Raji (cell line): ENCODE results near the gene PKNOX1.

Source experiments
- POLR2A ChIP-seq: IDR thresholded peaks from 2 replicates; pipeline ENCODE4 v1.6.1; 2011; ENCODE audit warnings: low read depth, low read length, control low read depth; ENCODE audit not compliant: insufficient read depth

PKNOX1 gene

DNA sequence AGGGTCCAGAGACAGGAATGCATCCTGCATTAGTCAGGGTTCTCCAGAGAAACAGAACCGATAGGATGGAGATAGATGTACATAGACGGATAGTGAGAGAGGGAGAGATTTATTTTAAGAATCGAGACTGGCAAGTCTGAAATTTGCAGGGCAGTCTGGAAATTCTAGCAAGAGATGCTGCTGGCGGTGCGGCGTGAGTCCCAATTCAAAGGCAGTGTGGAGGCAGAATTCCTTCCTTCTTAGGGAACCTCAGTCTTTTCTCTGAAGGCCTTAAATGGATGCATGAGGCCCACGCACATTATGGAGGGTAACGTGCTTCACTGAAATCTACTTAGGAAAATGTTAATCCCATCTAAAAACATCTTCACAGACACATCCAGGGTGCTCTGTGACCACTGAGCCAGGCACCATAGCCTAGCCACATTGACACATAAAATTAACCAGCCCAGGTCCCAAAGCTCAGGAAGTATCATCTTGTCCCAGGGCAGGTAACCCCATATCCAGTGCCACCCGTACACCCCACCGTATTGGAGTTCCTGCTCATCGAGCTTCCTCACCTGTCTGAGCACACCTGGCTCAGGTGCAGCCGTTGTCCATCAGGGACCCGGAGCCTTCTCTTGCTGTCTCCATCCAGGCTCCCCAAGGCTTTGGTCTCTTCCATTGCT lies 9.7 kb upstream of the PKNOX1 start:
- TF ChIP-seq POLR2A, result no peak

GRCh38 chr21:42965211-42965560 lies 9.2 kb upstream of the PKNOX1 start:
- TF ChIP-seq POLR2A, result no peak

- no peak for TF ChIP-seq POLR2A
These were observed 5.2 kb upstream of the PKNOX1 start for GRCh38 chr21:42969193-42969600.

DNA sequence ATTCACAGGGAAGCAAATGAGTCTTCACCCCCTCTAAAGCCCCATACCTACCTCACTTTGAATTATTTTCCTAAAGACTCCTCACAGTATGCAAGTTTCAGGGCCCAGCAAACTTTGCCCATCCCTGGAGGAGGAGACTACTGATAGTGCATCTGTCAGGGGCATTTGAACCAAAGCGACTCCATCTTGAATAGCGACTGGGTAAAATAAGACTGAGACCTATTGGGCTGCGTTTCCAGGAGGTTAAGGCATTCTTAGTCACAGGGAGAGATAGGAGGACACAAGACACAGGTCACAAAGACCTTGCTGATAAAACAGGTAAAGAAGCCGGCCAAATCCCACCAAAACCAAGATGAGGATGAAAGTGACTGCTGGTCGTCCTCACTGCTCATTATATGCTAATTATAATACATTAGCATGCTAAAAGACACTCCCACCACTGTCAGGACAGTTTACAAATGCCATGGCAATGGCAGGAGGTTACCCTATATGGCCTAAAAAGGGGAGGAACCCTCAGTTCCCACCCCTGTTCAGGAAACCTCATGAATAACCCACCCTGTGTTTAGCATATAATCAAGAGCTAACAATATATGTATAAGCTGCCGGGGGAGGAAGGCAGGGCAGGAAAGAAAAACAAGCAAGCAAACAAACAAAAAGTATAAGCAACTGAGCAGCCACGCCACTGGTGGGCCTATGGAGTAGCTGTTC lies 3.3 kb upstream of the PKNOX1 start:
- no peak for TF ChIP-seq POLR2A

- TF ChIP-seq POLR2A, result no peak
These were observed 2.5 kb upstream of the PKNOX1 start for GRCh38 chr21:42971897-42972275.

GRCh38 chr21:42973309-42973990 lies 912 bp upstream of the PKNOX1 start:
- no peak for TF ChIP-seq POLR2A

DNA sequence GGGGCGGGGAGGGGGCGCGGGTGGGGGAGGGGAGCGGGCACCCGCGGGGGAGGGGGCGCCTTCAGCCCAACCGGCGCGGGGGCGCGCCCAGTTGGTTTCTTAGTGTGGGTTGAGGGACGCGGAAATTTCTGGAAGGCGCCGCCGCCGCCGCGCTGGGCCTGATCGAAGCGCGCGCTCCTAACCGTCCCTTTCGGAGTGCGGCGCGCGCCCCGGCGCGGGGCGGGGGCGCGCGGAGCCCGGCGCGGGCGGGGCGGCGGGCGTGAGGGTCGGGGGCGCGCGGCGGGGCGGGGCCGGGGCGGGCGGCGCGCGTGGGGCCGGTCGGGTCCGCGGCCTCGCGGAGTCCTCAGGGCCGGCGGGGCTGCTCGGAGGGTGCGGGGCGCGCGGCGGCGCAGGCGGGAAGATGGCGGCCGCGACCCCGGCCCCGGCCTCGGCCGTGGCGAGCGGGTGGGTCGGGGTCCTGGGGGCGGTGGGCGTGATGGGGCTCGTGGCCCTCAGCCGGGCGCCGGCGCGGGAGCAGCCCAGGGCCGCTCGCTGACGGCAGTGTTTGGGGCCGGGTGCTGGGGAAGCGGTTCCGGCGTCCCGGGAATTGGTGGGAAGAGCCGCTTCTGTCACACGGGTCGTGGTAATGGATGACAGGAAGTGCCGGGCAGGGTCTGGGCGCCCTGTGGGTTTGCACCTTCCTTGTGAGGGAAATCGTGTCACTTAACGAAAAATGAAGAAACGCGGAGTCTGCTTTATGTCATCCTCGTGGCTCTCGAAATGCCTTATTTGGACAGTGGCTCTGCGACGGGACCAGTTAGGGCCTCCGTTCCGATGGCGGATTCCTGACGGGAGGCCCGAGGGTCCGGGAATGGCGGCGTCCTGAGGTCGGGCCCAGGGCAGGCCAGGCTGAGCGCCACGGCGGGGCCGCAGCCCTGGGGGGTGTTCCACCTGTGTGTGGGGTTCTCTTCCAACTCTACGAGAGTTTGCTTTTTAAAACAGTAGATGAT lies 764 bp downstream of the PKNOX1 start:
- peak; percentile 57 for TF ChIP-seq POLR2A

- no peak for TF ChIP-seq POLR2A
These were observed 1.7 kb downstream of the PKNOX1 start for GRCh38 chr21:42975886-42976608.

- no peak for TF ChIP-seq POLR2A
These were observed 6.2 kb downstream of the PKNOX1 start for GRCh38 chr21:42980312-42981213.

GRCh38 chr21:42981214-42981523 lies 6.8 kb downstream of the PKNOX1 start:
- no peak for TF ChIP-seq POLR2A

- TF ChIP-seq POLR2A, result no peak
These were observed 7.5 kb downstream of the PKNOX1 start for GRCh38 chr21:42981862-42982261.

DNA sequence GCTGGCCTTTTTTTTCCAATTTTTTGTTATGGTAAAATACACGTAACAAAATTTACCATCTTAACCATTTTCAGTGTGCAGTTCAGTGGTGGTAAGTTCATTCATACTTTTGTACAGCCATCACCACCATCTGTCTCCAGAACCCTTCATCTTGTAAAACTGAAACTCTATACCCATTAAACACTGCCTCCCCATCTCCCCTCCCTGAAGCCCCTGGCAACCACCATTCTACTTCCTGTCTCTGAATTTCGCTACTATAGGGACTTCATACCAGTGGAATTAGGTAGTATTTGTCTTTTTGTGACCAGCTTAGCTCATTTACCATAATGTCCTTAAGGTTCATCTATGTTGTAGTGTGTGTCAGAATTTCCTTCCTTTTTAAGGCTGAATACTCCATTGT lies 8.7 kb downstream of the PKNOX1 start:
- no peak for TF ChIP-seq POLR2A

GRCh38 chr21:42983869-42984268 lies 9.5 kb downstream of the PKNOX1 start:
- TF ChIP-seq POLR2A, result no peak
